GM12891 (cell line): ENCODE results near the gene ECHDC3.
"Not testable (repeated sequence)": the region's sequence is repeated elsewhere in the genome, so short reads cannot be mapped to it uniquely, and the experiment has no call there.

Source experiments
- POLR2A ChIP-seq: IDR thresholded peaks from 2 replicates; pipeline ENCODE4 v1.6.1; 2011; ENCODE audit warnings: low read depth, low read length, control low read depth
- POLR2AphosphoS5 ChIP-seq: IDR thresholded peaks from 2 replicates; pipeline ENCODE4 v1.6.1; 2011; ENCODE audit warnings: low read depth, low read length, control low read depth
- POU2F2 ChIP-seq: IDR thresholded peaks from 2 replicates; pipeline ENCODE4 v1.6.1; 2011; ENCODE audit warnings: low read depth, mild to moderate bottlenecking, control low read depth, low read length, moderate library complexity
- TAF1 ChIP-seq: IDR thresholded peaks from 2 replicates; pipeline ENCODE4 v1.6.1; 2011; ENCODE audit warnings: low read depth, low read length, control low read depth

DNA sequence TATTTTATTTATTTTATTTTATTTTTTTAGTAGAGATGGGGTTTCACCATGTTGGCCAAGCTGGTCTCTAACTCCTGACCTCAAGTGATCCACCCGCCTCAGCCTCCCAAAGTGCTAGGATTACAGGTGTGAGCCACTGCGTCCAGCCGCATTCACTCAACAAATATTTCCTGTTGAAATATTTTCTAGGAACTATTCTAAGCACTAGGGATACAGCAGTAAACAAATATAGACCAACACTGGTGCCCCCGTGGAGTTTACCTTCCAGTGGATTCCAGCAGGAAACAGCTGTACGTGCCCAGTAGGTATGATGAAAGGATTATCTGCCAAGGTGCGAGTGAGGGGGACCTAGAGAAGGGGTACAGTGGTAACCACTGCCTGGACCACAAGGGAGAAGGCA, 33.4 kb upstream of the ECHDC3 start:
- TF ChIP-seq POLR2AphosphoS5, POLR2A, TAF1, POU2F2: not testable (repeated sequence)
